Measurements from ENCODE around the gene WNT7B. TPM values are rescaled to one million over a fixed set of nuclear protein-coding genes. Genes with fewer than 3 reads are reported as not detected.

The WNT7B gene
- total RNA-seq, 6 experiments from 2014 or later: 0.10 to 0.12 TPM; not detected in 4

GRCh38 chr22:46018859-46019258 lies 41.9 kb upstream of the WNT7B start:
- Histone ChIP-seq H3K36me3 (no peaks in the 10 kb centered on the region), H3K27me3 (no peaks in the 10 kb centered on the region), H3K9me3 (no peaks in the 10 kb centered on the region), H3K4me3 (no peak overlapping the region), H3K4me1 (peaks cover 0 to 9% (median 0%) of the 10 kb centered on the region in 4 donors), H3K27ac (no peak overlapping the region)
- intact Hi-C loops (cut with DNase I): no loop called here
- TF ChIP-seq POLR2A (IDR thresholded peaks at IDR 0.05) (no peak), CTCF (IDR thresholded peaks at IDR 0.05) (no peak)
- no peak for ATAC-seq
- no peak for DNase-seq

- no peak for ATAC-seq
- DNase-seq: no peak
- H3K27me3 ChIP-seq: no peaks in the 10 kb centered on the region
- H3K9me3 ChIP-seq: no peaks in the 10 kb centered on the region
- no peaks in the 10 kb centered on the region for H3K36me3 ChIP-seq
- WGBS (ENCODE audit: insufficient coverage, low coverage, low lambda C conversion rate, missing lambda C conversion rate): 94% methylated on average over 2 of the region's 2 CpGs
- intact Hi-C loops (cut with DNase I): no loop called here
- peaks cover 0 to 15% (median 9%) of the 10 kb centered on the region in 4 donors for H3K4me1 ChIP-seq
- TF ChIP-seq POLR2A (IDR thresholded peaks at IDR 0.05): no peak
- TF ChIP-seq CTCF (IDR thresholded peaks at IDR 0.05): no peak
- H3K4me3 ChIP-seq: no peak overlapping the region
- no peak overlapping the region for H3K27ac ChIP-seq
Observed at GRCh38 chr22:46017166-46017565, 40.2 kb upstream of the WNT7B start.

GRCh38 chr22:46013460-46014416 lies 36.8 kb upstream of the WNT7B start:
- ATAC-seq: peak; percentile 85 to 93 (median 88)
- TF ChIP-seq CTCF (IDR thresholded peaks at IDR 0.05): peak; percentile 46 to 64 (median 56)
- peak; percentile 65 for TF ChIP-seq POLR2A (IDR thresholded peaks at IDR 0.05)
- Histone ChIP-seq H3K36me3 (no peaks in the 10 kb centered on the region), H3K9me3 (no peaks in the 10 kb centered on the region), H3K27me3 (no peaks in the 10 kb centered on the region), H3K27ac (peak overlapping the region; percentile 92 to 95 (median 93)), H3K4me1 (peaks cover 0 to 18% (median 9%) of the 10 kb centered on the region in 4 donors), H3K4me3 (peak overlapping the region; percentile 70 to 75 (median 71))
- peak; percentile 83 to 95 (median 88) for DNase-seq
- 3% methylated on average over 28 of the region's 56 CpGs for WGBS (ENCODE audit: insufficient coverage, low coverage, low lambda C conversion rate, missing lambda C conversion rate)
- intact Hi-C loops (cut with DNase I): no loop called here

GRCh38 chr22:46012881-46013281 lies 35.9 kb upstream of the WNT7B start:
- TF ChIP-seq CTCF (IDR thresholded peaks at IDR 0.05): no peak
- Histone ChIP-seq H3K9me3 (no peaks in the 10 kb centered on the region), H3K27ac (peak overlapping the region; percentile 92 to 95 (median 93)), H3K4me1 (peaks cover 0 to 18% (median 9%) of the 10 kb centered on the region in 4 donors), H3K36me3 (no peaks in the 10 kb centered on the region), H3K27me3 (no peaks in the 10 kb centered on the region), H3K4me3 (peak overlapping the region; percentile 70 to 75 (median 71))
- intact Hi-C loops (cut with DNase I): no loop called here
- no CpG with 5 or more reads among the region's 11 CpGs for WGBS (ENCODE audit: insufficient coverage, low coverage, low lambda C conversion rate, missing lambda C conversion rate)
- peak in 2 of 4 donors; percentile 2 for ATAC-seq
- DNase-seq: peak; percentile 45 to 58 (median 56)
